ENCODE data around the gene SNN. TPM values are rescaled to one million over a fixed set of nuclear protein-coding genes. Genes with fewer than 3 reads are reported as not detected.
A peak's percentile ranks its signal among the peaks of the same experiment; 100 is the strongest.

The SNN gene
- total and polyA plus RNA-seq, 2 of the 8 experiments (the other 6 are each of a cell fraction or from before 2014, with no cell fraction given): 37.4 to 66.9 TPM

DNA sequence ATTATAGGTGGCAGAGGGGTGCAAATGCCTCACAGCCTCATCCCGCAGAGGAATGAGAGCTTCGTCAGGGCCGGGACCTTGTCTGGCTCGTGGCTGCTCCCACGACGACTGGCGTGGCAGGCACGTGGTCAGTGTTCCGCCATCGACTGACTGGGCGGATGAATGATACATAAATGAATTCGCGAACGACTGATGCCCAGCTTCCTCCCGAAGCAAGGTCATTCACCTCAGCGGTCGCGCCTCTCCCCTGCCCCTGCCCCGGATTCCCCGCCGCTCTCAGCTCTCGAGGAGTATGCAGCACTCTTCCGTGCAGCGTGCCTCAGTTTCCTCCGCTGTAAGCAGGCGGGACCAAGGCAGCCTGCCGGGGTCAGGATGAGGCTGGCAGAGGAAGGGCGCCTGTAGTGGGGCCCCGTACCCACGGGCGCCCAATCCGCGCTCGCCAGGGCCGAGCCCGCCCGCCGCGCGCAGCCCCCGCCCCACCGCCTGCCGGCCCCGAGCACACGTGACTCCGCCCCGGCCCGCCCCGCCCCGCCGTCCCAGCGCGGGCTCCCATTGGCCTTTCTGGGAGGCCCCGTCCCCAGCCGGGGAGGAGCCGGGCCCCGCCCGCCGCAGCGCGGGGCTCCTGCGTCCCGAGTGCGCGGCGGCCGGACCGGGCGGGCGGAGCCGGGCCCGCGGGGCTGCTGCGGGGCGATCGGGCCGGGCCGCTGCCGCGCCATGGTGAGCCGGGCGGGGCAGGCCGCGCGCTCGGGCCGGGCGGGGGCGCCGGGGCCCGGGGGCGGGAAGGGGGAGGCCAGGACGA is at the start of gene SNN (continued):
- TF ChIP-seq KDM1A (IDR thresholded peaks at IDR 0.05; ENCODE audit: borderline replicate concordance, low read length) (peak; percentile 76; the same call in 1 of the 2 replicates), POLR2A (IDR thresholded peaks at IDR 0.05; ENCODE audit: control extremely low read depth in 1 of 2, low read depth in 2 of 2, low read length in 2 of 2) (peak in 1 of 2 experiments; percentile 53; a peak in 1 of 3 replicates), TAF1 (IDR thresholded peaks at IDR 0.05; ENCODE audit: low read depth, low read length) (0 out of 2 replicates have a peak, but pooled peaks have one; percentile 32)
- TF ChIP-seq, protein P1, sequence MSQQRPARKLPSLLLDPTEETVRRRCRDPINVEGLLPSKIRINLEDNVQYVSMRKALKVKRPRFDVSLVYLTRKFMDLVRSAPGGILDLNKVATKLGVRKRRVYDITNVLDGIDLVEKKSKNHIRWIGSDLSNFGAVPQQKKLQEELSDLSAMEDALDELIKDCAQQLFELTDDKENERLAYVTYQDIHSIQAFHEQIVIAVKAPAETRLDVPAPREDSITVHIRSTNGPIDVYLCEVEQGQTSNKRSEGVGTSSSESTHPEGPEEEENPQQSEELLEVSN (IDR thresholded peaks at IDR 0.05): peak; percentile 88
- TF ChIP-seq, protein P2, sequence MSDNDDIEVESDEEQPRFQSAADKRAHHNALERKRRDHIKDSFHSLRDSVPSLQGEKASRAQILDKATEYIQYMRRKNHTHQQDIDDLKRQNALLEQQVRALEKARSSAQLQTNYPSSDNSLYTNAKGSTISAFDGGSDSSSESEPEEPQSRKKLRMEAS (IDR thresholded peaks at IDR 0.05): peak; percentile 86
